NCI-H1105 treated with DMSO at 0.1 percent for 48 hours (cell line): Measurements from ENCODE around the gene MOB2.

Experiments
- DNase-seq: peaks from one replicate; lab custom pipeline; 2025; lab: John Stamatoyannopoulos, UW

Gene MOB2

DNA sequence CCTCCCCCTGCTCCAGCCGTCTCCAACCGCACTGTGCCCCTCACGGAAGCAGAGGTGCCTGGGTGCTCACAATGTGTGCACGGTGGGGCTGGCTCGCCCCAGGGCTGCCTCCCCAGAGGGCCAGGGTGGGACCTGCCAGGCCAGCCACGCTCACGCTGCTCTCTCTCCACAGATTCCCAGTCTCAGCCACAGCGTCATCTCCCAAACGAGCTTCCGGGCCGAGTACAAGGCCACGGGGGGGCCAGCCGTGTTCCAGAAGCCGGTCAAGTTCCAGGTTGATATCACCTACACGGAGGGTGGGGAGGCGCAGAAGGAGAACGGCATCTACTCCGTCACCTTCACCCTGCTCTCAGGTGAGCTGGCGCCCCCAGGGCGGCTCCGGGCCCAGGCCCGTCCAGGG lies 30.4 kb downstream of the MOB2 start:
- DNase-seq: no peak

GRCh38 chr11:1455763-1456060 lies 30.9 kb downstream of the MOB2 start:
- no peak for DNase-seq

GRCh38 chr11:1455032-1455762 lies 31.4 kb downstream of the MOB2 start:
- DNase-seq: no peak

GRCh38 chr11:1454576-1454975 lies 32.0 kb downstream of the MOB2 start:
- DNase-seq: no peak

DNA sequence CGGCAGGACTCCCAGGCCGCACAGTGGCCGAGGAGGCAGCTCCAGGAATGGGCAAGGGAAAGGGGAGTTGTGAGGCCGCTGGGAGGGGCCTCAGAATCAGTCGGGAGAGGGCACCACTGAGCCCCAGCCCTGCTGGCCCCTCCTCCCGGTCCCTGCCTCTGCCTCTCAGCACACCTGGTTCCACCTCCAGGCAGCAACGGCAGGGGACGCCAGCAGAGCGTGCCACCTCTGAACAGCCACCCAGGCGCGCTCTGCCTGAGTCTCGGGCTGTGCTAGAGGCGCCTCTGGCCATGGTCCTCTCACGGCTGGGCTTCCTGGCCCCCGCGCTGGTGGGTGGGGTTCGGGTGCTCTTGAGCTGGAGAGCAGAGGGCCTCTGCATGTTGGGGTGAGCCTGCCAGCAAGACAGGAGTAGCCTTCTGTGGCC lies 33.0 kb downstream of the MOB2 start:
- DNase-seq: peak; percentile 4

DNA sequence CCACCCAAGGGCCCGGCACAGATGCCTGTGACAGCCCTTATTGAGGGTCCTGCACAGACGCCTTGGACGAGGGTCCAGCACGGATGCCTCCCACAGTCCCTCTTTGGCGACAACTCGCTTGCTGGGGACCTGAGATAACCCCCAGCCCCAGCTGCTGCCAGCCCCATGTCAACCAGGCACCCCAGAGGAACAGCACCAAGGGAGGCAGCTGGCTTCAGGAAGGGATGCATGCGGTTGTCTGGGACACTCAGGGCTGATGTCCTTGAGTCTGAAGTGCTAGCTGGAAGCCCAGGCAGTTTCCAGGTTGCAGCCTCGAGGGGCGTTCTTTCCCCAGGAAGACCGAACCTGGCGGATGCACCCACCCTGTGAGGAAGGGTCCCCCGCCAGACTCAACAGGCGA lies 33.8 kb downstream of the MOB2 start:
- DNase-seq: no peak

GRCh38 chr11:1451781-1452470 lies 34.7 kb downstream of the MOB2 start:
- DNase-seq: no peak

- no peak for DNase-seq
Observed at GRCh38 chr11:1450949-1451710, 35.4 kb downstream of the MOB2 start.

GRCh38 chr11:1450344-1450875 lies 36.2 kb downstream of the MOB2 start:
- DNase-seq: no peak

DNA sequence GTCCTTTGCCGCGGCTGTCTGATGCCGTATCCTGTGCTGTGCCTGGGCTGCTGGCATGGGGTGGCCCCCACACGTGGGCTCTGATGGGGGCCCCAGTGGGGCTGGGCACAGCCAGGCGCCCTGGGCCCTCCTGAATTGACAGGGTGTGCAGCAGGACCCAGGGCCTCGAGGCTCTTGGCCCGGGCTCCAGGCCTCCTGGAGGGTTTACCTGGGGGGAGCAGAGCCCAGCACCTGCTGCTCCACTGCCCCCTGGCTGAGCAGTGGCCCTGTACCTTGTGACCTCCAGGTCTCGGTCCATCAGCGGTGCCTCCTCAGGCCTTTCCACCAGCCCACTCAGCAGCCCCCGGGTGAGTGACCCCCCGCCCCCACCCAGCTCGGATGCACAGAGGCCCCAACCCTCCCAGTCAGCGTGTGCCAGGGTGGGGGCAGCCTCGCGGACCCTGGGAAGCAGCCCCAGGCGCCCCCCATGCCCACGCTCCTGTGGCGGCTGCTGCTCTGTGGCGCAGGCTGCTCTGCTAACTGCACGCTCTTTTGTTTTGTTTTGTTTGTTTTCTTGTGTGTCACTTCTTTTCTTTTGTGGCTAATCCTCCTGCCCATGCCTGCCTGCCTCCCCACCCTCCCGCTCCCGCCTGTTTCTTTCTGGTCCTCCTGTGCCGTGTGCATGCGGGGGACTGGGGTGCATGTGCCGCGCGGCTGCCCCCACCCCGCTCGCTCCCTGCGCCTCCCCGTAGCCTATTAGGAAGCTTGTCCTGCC lies 36.9 kb downstream of the MOB2 start:
- no peak for DNase-seq

DNA sequence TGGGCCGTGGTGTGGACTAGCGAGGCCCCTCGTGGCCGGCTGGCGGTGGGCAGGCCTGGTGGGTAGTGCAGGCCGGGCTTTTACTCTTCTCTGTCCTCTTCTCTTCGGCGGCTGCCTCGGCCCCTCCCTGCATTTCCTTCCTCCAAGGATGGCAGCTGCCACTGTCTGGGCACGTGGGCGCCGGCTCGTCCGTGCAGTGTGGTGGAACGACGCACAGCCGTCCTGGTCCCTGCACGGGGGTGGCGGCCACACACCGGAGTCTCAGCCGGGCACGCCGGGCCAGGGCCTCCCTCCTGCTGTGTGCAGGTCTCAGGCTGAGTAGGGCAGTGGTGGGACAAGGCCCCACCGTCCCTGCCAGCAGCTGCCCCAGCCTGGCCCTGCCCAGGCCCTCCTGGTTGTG lies 37.7 kb downstream of the MOB2 start:
- no peak for DNase-seq

DNA sequence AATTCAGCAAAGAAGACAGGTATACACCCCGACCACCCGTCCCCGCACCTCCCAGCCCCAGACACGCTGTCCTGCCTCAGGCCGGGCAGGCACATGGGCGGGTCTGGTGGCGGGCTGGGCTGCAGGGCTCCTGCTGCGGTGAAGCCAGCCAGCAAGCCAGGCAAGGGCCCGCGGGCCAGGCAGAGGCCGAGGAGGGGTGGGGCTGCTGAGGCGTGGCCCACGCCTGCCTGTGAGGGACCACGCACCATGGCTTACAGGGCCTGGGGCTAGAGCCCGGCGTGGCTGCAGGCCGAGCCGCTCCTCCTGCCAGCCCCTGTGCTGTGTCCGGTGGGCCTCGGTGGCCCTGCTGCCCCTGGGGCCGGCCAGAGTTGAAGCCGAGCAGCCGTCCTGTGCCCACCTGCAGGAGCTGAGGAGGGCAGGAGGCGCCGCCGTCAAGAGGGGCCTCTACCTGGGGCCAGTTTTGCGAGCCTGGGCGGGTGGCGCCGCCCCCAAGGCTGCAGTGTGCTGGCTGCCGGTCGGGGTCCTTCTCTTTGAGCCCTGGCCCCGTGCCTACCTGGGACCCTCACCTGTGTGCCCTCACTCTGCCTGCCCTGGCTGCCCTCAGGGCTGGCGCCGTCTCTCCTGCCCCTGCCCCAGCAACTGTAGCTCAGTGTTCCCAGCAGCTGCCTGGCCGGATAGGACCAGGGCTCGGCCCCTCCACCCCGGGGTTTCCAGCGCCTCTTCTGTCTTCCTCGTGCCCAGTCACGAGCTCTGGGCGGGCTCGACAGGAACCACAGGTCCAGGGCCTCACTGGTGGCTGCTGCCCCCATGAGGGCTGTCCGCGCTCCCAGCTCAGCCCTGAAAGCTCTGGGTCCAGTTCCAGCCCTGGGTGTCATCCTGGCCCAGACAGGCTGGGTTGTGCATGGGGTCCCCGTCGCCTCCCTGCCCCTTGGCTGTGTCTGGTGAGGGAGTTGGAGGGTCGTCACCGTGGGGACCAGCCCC lies 38.4 kb downstream of the MOB2 start:
- no peak for DNase-seq

- no peak for DNase-seq
Observed at GRCh38 chr11:1446623-1447022, 40.0 kb downstream of the MOB2 start.

GRCh38 chr11:1445741-1446445 lies 40.7 kb downstream of the MOB2 start:
- DNase-seq: no peak

DNA sequence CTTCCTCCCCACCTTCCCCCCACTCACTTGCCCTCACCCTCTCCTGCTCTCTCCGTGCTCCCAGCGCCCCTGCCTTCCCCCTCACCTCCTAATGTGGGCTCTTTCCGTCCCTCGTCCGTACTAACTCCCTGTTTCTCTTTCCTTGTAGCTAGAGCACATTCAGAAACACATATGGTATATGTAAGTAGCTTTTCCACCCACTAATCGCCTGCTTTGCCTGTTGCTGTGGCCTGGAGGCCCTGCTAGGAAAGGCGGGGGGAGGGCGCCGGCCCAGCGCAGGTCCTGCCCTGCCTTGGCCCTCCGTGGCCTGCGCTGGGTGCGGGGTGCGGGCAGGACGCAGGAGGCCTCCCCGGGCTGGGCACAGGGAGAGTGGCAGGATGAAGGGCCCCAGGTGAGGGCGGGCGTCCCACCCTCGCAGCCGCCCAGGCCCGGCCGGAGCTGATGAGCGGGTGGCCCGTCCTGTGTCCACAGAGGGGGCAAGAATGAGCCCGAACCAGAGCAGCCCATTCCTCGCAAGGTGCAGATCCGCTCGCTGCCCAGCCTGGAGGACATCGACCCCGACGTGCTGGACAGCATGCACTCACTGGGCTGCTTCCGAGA lies 41.7 kb downstream of the MOB2 start:
- no peak for DNase-seq

DNA sequence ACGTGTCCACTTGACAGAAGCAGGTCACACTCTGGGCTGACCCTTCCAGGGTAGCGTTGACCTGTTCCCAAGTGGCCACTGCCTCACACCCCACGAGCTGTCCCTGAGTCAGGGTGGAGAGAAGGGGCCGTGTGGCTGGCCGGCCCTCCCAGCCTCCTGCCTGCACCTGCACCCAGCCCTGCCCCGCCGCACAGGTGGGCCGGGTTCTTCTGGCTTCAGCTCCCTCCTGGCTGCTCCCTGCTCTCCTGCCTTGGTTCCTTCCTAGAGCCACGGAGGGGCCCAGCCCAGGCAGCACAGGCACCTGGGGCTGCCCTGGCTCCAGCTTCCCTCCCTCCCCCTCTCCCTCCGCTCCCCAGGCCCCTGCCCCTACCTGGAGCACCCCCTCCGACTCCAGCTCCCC lies 42.3 kb downstream of the MOB2 start:
- DNase-seq: no peak

GRCh38 chr11:1443737-1444136 lies 42.8 kb downstream of the MOB2 start:
- DNase-seq: no peak

DNA sequence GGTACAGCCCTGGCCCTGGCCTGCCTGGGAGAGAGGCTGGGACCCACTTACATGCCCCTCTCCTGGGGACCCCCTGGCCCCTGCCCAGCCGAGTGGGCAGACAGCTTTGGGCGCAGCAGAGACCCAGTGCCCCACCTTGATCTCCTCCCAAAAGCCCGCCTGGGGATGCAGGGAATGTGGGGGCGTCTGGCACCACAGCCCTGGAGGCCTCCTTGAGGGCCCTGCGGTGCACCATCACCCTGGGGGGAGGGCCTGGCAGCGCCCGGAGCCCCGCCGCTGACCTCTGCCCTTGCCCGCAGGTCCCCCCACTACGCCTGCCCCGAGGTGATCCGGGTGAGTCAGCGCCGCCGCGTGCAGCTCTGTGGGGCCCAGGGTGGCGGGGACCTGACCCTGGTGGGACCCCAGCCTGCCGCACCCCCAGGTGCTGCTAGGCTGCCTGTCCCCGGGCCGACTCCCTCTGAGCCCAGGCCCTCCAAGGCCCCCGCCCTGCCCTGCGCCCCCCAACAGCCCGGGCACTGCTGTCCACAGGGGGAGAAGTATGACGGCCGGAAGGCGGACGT lies 43.7 kb downstream of the MOB2 start:
- no peak for DNase-seq

GRCh38 chr11:1442163-1442562 lies 44.4 kb downstream of the MOB2 start:
- DNase-seq: no peak

GRCh38 chr11:1440496-1440895 lies 46.1 kb downstream of the MOB2 start:
- no peak for DNase-seq
